Sigmoid colon (tissue), 7 donors: ENCODE data around the gene THUMPD1. TPM values are rescaled to one million over a fixed set of nuclear protein-coding genes. Genes with fewer than 3 reads are reported as not detected.
A peak's percentile ranks its signal among the peaks of the same experiment; 100 is the strongest.
"Not testable (repeated sequence)": the region's sequence is repeated elsewhere in the genome, so short reads cannot be mapped to it uniquely, and the experiment has no call there.

Experiments
- DNase-seq: peaks from one replicate; pipeline ENCODE4 v3.0.0-alpha.2; 2019
- H3K27ac ChIP-seq, 4 donors: fragments of 200-600 bp; sonication (generic); one replicate each; pipeline ENCODE4 v1.5.1; 2016 to 2019; ENCODE audit warnings: mild to moderate bottlenecking in 1 of 4
- H3K27me3 ChIP-seq, 3 donors: fragments of 200-600 bp; sonication (generic); one replicate each; pipeline ENCODE4 v1.5.1; 2019; ENCODE audit warnings: mild to moderate bottlenecking in 1 of 3
- H3K36me3 ChIP-seq, 4 donors: fragments of 200-600 bp; sonication (generic); one replicate each; pipeline ENCODE4 v1.5.1; 2016 to 2019
- H3K4me1 ChIP-seq, 4 donors: fragments of 200-600 bp; sonication (generic); one replicate each; pipeline ENCODE4 v1.5.1; 2017 to 2019
- H3K4me3 ChIP-seq, 4 donors: fragments of 200-600 bp; sonication (generic); one replicate each; pipeline ENCODE4 v1.5.1; 2017 to 2019; ENCODE audit warnings: mild to moderate bottlenecking in 2 of 4, moderate library complexity in 1 of 4
- H3K9me3 ChIP-seq, 4 donors: fragments of 200-600 bp in 3 of 4; sonication (generic) in 3 of 4; one replicate each; pipeline versions ENCODE4 v1.5.1 to v1.6.1; 2013 to 2019
- CTCF ChIP-seq, 4 experiments: fragments of 450-650 bp in 3 of 4; fragments of 200-600 bp in 1 of 4; IDR thresholded peaks; one replicate each; pipeline ENCODE4 v1.5.1; 2016 to 2019; ENCODE audit warnings: antibody characterized with exemption in 4 of 4, mild to moderate bottlenecking in 3 of 4, moderate library complexity in 2 of 4
- EP300 ChIP-seq, 4 donors: sonication (generic); formaldehyde crosslinking; IDR thresholded peaks; one replicate each; pipeline ENCODE4 v1.6.1; 2017; ENCODE audit warnings: antibody characterized with exemption in 4 of 4
- POLR2A ChIP-seq, 2 donors: fragments of 450-650 bp; IDR thresholded peaks; one replicate each; pipeline ENCODE4 v1.6.1; 2016; ENCODE audit warnings: antibody characterized with exemption in 2 of 2, mild to moderate bottlenecking in 2 of 2, moderate library complexity in 2 of 2
- POLR2AphosphoS5 ChIP-seq, 4 donors: sonication (generic); formaldehyde crosslinking; IDR thresholded peaks; one replicate each; pipeline ENCODE4 v1.6.1; 2017; ENCODE audit warnings: antibody characterized with exemption in 4 of 4
- WGBS, 2 donors: extraction: QIAGEN DNeasy Blood & Tissue Kit; methylation state at CpG; one replicate each; pipeline ENCODE4 v1.1.7; 2013; 5-methylcytosine and 5-hydroxymethylcytosine counted together
- intact Hi-C: fragments of 100-400 bp; cut with DNase I; formaldehyde crosslinking; loops from one replicate; pipeline ENCODE4 v1.15.1; 2023
- polyA plus RNA-seq, 3 donors: library from polyadenylated mRNA; stranded (reverse); fragments of 200-250 nt; gene quantifications; one replicate each; pipeline ENCODE4 v1.2.3, GENCODE V29; 2013
- total RNA-seq, 4 donors: library from RNA; depleted of rRNA; stranded (reverse); fragments of >200 nt; gene quantifications; one replicate each; pipeline ENCODE4 v1.1.0, GENCODE V29; 2016
- donor health status: healthy with polysubstance abuse.
- donor health status: Bipolar disorder and iron deficiency.
- donor health status: healthy.

THUMPD1 gene
- total and polyA plus RNA-seq, 7 donors = 12.0 to 115 (median 59.3) TPM

GRCh38 chr16:20766294-20766693 lies 24.7 kb upstream of the THUMPD1 start:
- H3K36me3 ChIP-seq = no peaks in the 10 kb centered on the region
- DNase-seq = no peak
- no peaks in the 10 kb centered on the region for H3K9me3 ChIP-seq
- WGBS, 2 donors = 86 to 92% methylated on average over 5 of the region's 5 CpGs
- peaks cover 0 to 3% (median 0%) of the 10 kb centered on the region in 4 donors for H3K4me1 ChIP-seq
- H3K27ac ChIP-seq = no peak overlapping the region
- no peak overlapping the region for H3K4me3 ChIP-seq
- intact Hi-C loops = no loop called here
- no peaks in the 10 kb centered on the region for H3K27me3 ChIP-seq
- TF ChIP-seq POLR2AphosphoS5 (IDR thresholded peaks at IDR 0.05) (no peak), EP300 (IDR thresholded peaks at IDR 0.05) (no peak), CTCF (IDR thresholded peaks at IDR 0.05) (no peak), POLR2A (IDR thresholded peaks at IDR 0.05) (no peak)

GRCh38 chr16:20765732-20766131 lies 24.1 kb upstream of the THUMPD1 start:
- no peaks in the 10 kb centered on the region for H3K9me3 ChIP-seq
- H3K36me3 ChIP-seq = no peaks in the 10 kb centered on the region
- no peak overlapping the region for H3K4me3 ChIP-seq
- DNase-seq = no peak
- H3K4me1 ChIP-seq = peaks cover 0 to 3% (median 0%) of the 10 kb centered on the region in 4 donors
- 78 to 86% methylated on average over 2 of the region's 2 CpGs for WGBS, 2 donors
- H3K27me3 ChIP-seq = no peaks in the 10 kb centered on the region
- intact Hi-C loops = no loop called here
- no peak overlapping the region for H3K27ac ChIP-seq
- TF ChIP-seq CTCF (IDR thresholded peaks at IDR 0.05) (no peak), POLR2A (IDR thresholded peaks at IDR 0.05) (no peak), EP300 (IDR thresholded peaks at IDR 0.05) (no peak), POLR2AphosphoS5 (IDR thresholded peaks at IDR 0.05) (no peak)

DNA sequence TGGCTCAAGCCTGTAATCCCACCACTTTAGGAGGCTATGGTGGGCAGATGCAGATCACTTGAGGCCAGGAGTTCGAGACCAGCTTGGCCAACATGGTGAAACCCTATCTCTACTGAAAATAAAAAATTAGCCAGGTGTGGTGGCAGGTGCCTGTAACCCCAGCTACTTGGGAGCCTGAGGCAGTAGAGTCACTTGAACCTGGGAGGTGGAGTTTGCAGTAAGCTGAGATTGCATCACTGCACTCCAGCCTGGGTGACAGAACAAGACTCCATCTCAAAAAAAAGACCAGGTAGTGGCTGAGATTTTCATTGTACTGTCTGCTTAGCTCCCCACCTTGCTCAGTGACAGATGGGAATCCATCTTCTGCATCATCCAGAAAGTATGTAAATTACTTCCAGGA lies 22.8 kb upstream of the THUMPD1 start:
- H3K4me1 ChIP-seq, DNase-seq, H3K9me3 ChIP-seq, H3K27me3 ChIP-seq, H3K4me3 ChIP-seq, H3K36me3 ChIP-seq, intact Hi-C loops: not testable (repeated sequence)
- WGBS, 2 donors = 28 to 79% methylated on average over 1 of the region's 1 CpG
- H3K27ac ChIP-seq = peak overlapping the region in 1 of 4 donors; percentile 59

DNA sequence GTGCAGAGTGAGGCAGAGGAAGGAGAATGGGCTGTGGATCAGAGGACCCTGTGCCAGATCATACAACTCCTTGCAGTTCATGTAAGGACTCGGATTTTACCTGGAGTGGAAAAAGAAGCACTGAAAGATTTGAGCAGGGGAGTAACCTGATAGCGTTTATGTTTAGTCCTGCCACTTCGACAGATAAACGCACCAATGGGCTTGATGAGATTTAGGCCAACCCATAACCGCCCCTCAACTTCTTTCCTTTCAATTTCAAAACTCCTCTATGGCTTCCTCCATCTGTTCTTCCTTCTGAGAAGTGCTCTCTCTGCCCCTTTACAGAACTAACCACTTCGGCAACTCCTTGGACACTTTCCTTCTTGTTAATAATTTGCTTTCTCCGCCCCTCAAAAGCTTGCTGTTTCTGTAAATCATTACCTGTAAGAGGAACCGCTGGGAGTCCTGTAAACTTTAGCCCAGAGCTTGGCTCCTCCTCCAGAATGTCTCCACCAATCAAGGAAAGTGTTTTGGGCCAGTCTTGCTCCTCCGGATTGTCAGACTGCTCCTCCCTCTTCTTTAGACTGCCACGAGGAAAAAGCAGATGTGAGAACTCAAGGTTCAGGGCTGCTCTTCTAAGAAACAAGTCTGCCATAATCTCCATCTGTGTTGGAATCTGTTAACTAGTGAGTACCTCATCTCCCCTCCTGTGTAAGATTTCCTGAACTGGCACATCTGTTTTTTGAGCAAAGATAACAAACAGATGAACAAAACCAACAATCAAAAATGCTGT lies 22.0 kb upstream of the THUMPD1 start, which contains the start of gene ACSM3:
Gene ACSM3, plus strand, starts transcription at position 554 of the 772 bp plus-strand sequence. CDS start 6,021 bp downstream, outside the sequence.
- H3K27ac ChIP-seq = peak within 1 kb of the TSS; percentile 59 to 69 (median 64)
- H3K36me3 ChIP-seq = no peaks in the 10 kb centered on the region
- peaks cover 0 to 4% (median 0%) of the 10 kb centered on the region in 4 donors for H3K9me3 ChIP-seq
- DNase-seq = peak; percentile 85
- 3 to 7% methylated on average over 10 of the region's 10 CpGs for WGBS, 2 donors
- TF ChIP-seq EP300 (IDR thresholded peaks at IDR 0.05) (no peak), POLR2AphosphoS5 (IDR thresholded peaks at IDR 0.05) (peak in 2 of 4 donors; percentile 21 to 34), POLR2A (IDR thresholded peaks at IDR 0.05) (no peak)
- intact Hi-C loops = no loop called here
- H3K27me3 ChIP-seq = no peaks in the 10 kb centered on the region
- peaks cover 0 to 3% (median 0%) of the 10 kb centered on the region in 4 donors for H3K4me1 ChIP-seq
- peak within 1 kb of the TSS in 3 of 4 donors; percentile 39 to 43 (median 42) for H3K4me3 ChIP-seq

DNA sequence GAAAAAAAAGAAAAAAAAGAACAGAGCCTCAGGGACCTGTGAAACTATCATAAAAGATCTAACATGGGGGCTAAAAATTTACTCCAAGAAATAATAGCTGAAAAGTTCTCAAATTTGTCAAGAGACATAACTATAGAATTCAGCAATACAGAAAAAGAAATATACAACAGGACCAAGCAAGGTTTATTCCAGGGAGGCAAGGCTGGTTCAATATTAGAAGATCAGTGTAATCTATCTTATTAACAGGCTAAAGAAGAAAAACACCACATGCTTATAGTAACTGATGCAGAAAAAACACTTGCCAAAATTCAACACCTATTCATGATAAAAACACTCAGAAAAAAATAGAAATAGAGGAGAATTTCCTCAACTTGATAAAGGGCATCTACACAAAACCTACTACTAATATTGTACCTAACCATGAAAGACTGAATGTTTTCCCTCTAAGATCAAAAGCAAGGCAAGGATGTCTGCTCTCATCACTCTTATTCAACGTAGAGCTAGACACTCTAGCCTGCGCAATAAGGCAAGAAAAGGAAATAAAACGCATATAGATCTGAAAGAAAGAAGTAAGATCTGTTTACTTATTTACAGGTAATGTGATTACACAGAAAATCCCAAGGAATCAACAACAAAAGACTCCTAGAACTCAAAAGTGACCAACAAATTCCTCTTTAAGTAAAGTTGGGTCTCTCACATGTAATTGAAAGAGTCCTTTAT lies 20.9 kb upstream of the THUMPD1 start:
- H3K9me3 ChIP-seq = peaks cover 0 to 4% (median 0%) of the 10 kb centered on the region in 4 donors
- intact Hi-C loops = no loop called here
- H3K27ac ChIP-seq = peak overlapping the region; percentile 59 to 69 (median 64)
- DNase-seq = no peak
- H3K4me3 ChIP-seq = no peak overlapping the region
- 82 to 92% methylated on average over 3 of the region's 3 CpGs for WGBS, 2 donors
- peaks cover 0 to 3% (median 0%) of the 10 kb centered on the region in 4 donors for H3K4me1 ChIP-seq
- no peaks in the 10 kb centered on the region for H3K27me3 ChIP-seq
- TF ChIP-seq EP300 (IDR thresholded peaks at IDR 0.05) (no peak), POLR2AphosphoS5 (IDR thresholded peaks at IDR 0.05) (no peak), POLR2A (IDR thresholded peaks at IDR 0.05) (no peak), CTCF (IDR thresholded peaks at IDR 0.05) (no peak)
- H3K36me3 ChIP-seq = no peaks in the 10 kb centered on the region
